Left lung (tissue), 10 donors: ENCODE measurements around the gene SLC6A2. TPM values are rescaled to one million over a fixed set of nuclear protein-coding genes. Genes with fewer than 3 reads are reported as not detected.

Experiments used
- ATAC-seq: fragments of 200-7000 bp; cut with Tn5 transposase; one replicate; pipeline ENCODE4 v1.9.1; 2020; ENCODE audit warnings: moderate library complexity
- DNase-seq, 4 donors: peaks; one replicate each; pipeline ENCODE4 v3.0.0-alpha.2; 2013 to 2020
- H3K27ac ChIP-seq, 2 donors: fragments of 200-600 bp; sonication (generic) in 1 of 2; one replicate each; pipeline versions ENCODE4 v1.5.0 to v1.8.0; 2020 to 2021
- H3K27me3 ChIP-seq, 2 donors: fragments of 200-600 bp; sonication (generic) in 1 of 2; one replicate each; pipeline versions ENCODE4 v1.5.0 to v1.8.0; 2020 to 2021
- H3K36me3 ChIP-seq, 2 donors: fragments of 200-600 bp; sonication (generic) in 1 of 2; one replicate each; pipeline versions ENCODE4 v1.5.0 to v1.8.0; 2020 to 2021
- H3K4me1 ChIP-seq, 2 donors: fragments of 200-600 bp; one replicate each; pipeline ENCODE4 v1.8.0; 2021
- H3K4me3 ChIP-seq, 2 donors: fragments of 200-600 bp; sonication (generic) in 1 of 2; one replicate each; pipeline versions ENCODE4 v1.5.0 to v1.8.0; 2020 to 2021; ENCODE audit warnings: mild to moderate bottlenecking in 1 of 2
- H3K9me3 ChIP-seq, 2 donors: fragments of 200-600 bp; sonication (generic) in 1 of 2; one replicate each; pipeline versions ENCODE4 v1.5.0 to v1.8.0; 2020 to 2021
- intact Hi-C, 2 donors: fragments of 100-400 bp; cut with DNase I; formaldehyde crosslinking; loops; one replicate each; pipeline versions ENCODE4 v1.11.2 to v1.14.2; 2022
- polyA plus RNA-seq, 6 donors: library from polyadenylated mRNA; unstranded; fragments of 120-200 nt; gene quantifications; one replicate each; pipeline ENCODE4 v1.2.1, GENCODE V29; 2013; ENCODE audit not compliant: insufficient read length in 6 of 6
- total RNA-seq, 2 donors: library from RNA; stranded (reverse); fragmentation: NEBNext Ultra II Directional; extraction: Animal tissue kit (Norgen Biotek cat#: 25700); gene quantifications; one replicate each; pipeline ENCODE4 v1.2.1, GENCODE V29; 2021
- TF ChIP-seq, protein P1 (sequence below), 2 donors: fragments of 200-600 bp; sonication (generic) in 1 of 2; IDR thresholded peaks; one replicate each; pipeline versions ENCODE4 v1.5.0 to v1.8.0; 2021; ENCODE audit warnings: antibody characterized with exemption in 2 of 2
- donor health status: DM: no; HTN: yes; CAD: no.
- donor health status: DM: no; HTN: no; CAD: no.

The SLC6A2 gene
- total and polyA plus RNA-seq, 8 donors, result 0.10 TPM; not detected in 5

DNA sequence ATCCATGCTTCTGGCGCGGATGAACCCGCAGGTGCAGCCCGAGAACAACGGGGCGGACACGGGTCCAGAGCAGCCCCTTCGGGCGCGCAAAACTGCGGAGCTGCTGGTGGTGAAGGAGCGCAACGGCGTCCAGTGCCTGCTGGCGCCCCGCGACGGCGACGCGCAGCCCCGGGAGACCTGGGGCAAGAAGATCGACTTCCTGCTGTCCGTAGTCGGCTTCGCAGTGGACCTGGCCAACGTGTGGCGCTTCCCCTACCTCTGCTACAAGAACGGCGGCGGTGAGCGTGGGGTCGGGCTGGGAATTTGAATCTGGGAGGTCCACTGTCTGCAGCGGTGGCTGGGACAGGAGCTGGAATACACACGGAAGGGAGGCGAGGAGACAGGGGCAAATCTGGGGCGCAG is 904 bp downstream of the SLC6A2 start:
- no peak for ATAC-seq
- no peak for DNase-seq
- Histone ChIP-seq H3K27me3 (peaks cover 38 to 72% of the 10 kb centered on the region in 2 donors), H3K27ac (no peak overlapping the region), H3K4me1 (peaks cover 0 to 9% of the 10 kb centered on the region in 2 donors), H3K4me3 (no peak overlapping the region), H3K36me3 (no peaks in the 10 kb centered on the region), H3K9me3 (no peaks in the 10 kb centered on the region)
- TF ChIP-seq, protein P1, sequence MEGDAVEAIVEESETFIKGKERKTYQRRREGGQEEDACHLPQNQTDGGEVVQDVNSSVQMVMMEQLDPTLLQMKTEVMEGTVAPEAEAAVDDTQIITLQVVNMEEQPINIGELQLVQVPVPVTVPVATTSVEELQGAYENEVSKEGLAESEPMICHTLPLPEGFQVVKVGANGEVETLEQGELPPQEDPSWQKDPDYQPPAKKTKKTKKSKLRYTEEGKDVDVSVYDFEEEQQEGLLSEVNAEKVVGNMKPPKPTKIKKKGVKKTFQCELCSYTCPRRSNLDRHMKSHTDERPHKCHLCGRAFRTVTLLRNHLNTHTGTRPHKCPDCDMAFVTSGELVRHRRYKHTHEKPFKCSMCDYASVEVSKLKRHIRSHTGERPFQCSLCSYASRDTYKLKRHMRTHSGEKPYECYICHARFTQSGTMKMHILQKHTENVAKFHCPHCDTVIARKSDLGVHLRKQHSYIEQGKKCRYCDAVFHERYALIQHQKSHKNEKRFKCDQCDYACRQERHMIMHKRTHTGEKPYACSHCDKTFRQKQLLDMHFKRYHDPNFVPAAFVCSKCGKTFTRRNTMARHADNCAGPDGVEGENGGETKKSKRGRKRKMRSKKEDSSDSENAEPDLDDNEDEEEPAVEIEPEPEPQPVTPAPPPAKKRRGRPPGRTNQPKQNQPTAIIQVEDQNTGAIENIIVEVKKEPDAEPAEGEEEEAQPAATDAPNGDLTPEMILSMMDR (IDR thresholded peaks at IDR 0.05), result no peak
- intact Hi-C loops, result no loop called here

DNA sequence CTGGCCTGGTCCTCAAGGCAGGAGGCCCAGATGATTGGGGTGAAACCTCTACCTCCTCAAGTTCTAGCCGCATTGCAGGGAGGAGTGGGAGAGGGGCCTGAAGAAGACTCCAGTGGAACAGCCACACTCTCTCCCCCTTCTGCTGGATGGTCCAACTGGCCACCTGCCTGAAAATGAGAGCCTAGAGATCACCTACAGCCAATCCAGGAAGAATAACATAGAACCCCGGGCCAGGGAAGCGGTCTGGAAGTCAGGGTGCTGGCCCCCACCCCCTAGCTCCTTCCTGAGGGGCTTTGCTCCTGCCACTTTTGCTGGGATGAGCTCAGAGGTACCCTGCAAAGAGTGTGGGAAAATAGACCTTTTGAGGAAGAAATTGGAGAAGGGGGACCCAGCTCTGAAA is 1.8 kb downstream of the SLC6A2 start:
- Histone ChIP-seq H3K4me3 (no peak overlapping the region), H3K27ac (no peak overlapping the region), H3K27me3 (peaks cover 38 to 63% of the 10 kb centered on the region in 2 donors), H3K9me3 (no peaks in the 10 kb centered on the region), H3K4me1 (peaks cover 0 to 9% of the 10 kb centered on the region in 2 donors), H3K36me3 (no peaks in the 10 kb centered on the region)
- TF ChIP-seq, protein P1 (IDR thresholded peaks at IDR 0.05), result no peak
- ATAC-seq, result no peak
- DNase-seq, result no peak
- intact Hi-C loops, result no loop called here

DNA sequence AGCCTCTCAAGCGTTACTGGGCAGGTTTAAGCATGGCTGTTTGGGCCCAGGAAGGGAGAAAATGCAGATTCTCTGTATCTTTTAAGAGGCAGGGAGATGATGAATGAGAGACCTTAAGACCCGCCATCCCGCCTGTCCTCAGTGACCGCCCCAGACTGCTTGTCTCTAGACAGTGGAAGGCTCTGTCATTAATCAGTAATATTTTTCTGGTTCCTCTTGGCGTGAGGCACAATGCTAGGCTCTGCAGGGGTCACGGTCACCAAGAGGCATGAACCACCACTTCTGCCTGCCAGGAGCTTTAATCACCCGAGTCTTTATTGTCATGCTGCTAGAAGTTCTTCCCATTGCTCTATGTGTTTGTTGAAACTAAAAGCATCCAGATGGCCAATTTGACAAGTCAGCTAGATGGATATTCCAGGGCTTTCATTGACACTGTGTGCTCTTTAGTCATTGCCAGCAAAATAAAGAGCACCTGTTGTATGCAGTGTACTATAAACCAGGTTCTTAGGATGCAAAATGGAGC is 3.2 kb downstream of the SLC6A2 start:
- TF ChIP-seq, protein P1 (IDR thresholded peaks at IDR 0.05), result no peak
- DNase-seq, result no peak
- Histone ChIP-seq H3K4me1 (peaks cover 0 to 9% of the 10 kb centered on the region in 2 donors), H3K27ac (no peak overlapping the region), H3K4me3 (no peak overlapping the region), H3K27me3 (peaks cover 34 to 51% of the 10 kb centered on the region in 2 donors), H3K9me3 (no peaks in the 10 kb centered on the region), H3K36me3 (no peaks in the 10 kb centered on the region)
- intact Hi-C loops, result no loop called here
- no peak for ATAC-seq

DNA sequence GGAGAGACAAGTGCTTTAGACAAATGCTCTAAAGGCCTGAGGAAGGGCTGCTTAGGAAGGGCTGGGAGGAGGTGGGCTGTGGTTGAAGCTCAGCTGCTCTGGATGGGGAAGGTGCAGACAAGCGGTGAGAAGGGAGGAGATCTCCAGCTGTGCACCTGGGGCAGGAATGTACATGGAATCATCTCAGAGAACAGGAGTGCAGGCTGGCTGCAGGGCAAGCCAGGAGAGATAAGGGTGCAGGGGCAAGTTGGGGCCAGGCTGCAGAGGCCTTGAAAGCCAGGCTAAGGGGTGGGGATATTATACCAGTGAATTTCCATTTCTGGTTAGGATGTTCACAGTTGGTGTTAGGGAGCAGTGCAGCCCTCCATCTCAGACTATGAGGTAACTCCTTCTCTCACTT is 4.2 kb downstream of the SLC6A2 start:
- DNase-seq (no peak), ATAC-seq (no peak)
- Histone ChIP-seq H3K4me3 (no peak overlapping the region), H3K36me3 (no peaks in the 10 kb centered on the region), H3K27me3 (peaks cover 26 to 40% of the 10 kb centered on the region in 2 donors), H3K4me1 (peaks cover 0 to 9% of the 10 kb centered on the region in 2 donors), H3K9me3 (no peaks in the 10 kb centered on the region), H3K27ac (no peak overlapping the region)
- TF ChIP-seq, protein P1 (IDR thresholded peaks at IDR 0.05), result no peak
- intact Hi-C loops, result no loop called here

DNA sequence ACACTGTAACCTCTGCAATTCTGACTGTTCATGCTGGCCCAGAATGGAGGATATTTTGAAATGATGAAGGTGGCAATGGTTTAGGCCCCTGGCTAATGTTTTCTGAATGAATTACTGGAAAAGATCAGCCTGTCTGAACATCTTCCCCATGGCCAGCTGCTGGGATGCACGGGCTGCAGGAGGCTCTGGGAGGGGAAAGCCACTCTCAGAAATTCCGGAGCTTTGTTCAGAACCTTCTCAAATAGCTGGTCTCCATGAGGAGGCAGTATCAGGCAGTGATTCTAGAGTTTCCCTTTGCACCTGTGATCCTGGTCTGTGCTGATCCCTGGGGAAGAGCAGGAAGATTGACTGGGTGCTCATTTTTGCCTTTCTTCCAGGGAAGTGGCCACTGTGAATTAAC is 5.0 kb downstream of the SLC6A2 start:
- H3K4me3 ChIP-seq, result no peak overlapping the region
- DNase-seq, result no peak
- TF ChIP-seq, protein P1 (IDR thresholded peaks at IDR 0.05), result no peak

More for the DNA sequence above, 5.0 kb downstream of the SLC6A2 start:
- ATAC-seq, result no peak
- H3K27me3 ChIP-seq, result peaks cover 18 to 32% of the 10 kb centered on the region in 2 donors
- no peaks in the 10 kb centered on the region for H3K36me3 ChIP-seq
- peaks cover 0 to 6% of the 10 kb centered on the region in 2 donors for H3K4me1 ChIP-seq
- no peak overlapping the region for H3K27ac ChIP-seq
- intact Hi-C loops, result no loop called here
- H3K9me3 ChIP-seq, result no peaks in the 10 kb centered on the region
